ENCODE results near the gene HARS1.
"Not testable (repeated sequence)": the region's sequence is repeated elsewhere in the genome, so short reads cannot be mapped to it uniquely, and the experiment has no call there.

HARS1 gene

GRCh38 chr5:140674629-140675028 is 16.5 kb downstream of the HARS1 start:
- no peak for DNase-seq (ENCODE audit: low read depth)

GRCh38 chr5:140674211-140674610 is 17.0 kb downstream of the HARS1 start:
- no peak for DNase-seq (ENCODE audit: low read depth)

- DNase-seq (ENCODE audit: low read depth), result no peak
Observed at GRCh38 chr5:140673187-140673976, 17.8 kb downstream of the HARS1 start, which contains the start of gene DND1. DND1 (minus strand) TSS chr5:140673576; CDS start chr5:140673542, 34 bp downstream.

GRCh38 chr5:140672455-140673186 is 18.5 kb downstream of the HARS1 start:
- no peak for DNase-seq (ENCODE audit: low read depth)

GRCh38 chr5:140671472-140672125 is 19.6 kb downstream of the HARS1 start:
- no peak for DNase-seq (ENCODE audit: low read depth)

GRCh38 chr5:140671035-140671434 is 20.1 kb downstream of the HARS1 start:
- not testable (repeated sequence) for DNase-seq (ENCODE audit: low read depth)

- peak; percentile 54 for DNase-seq (ENCODE audit: low read depth)
Observed at GRCh38 chr5:140664359-140665119, 26.6 kb downstream of the HARS1 start, which contains the start of gene WDR55. WDR55 (plus strand) TSS chr5:140664904; CDS start chr5:140664913, 9 bp downstream.

- no peak for DNase-seq (ENCODE audit: low read depth)
Observed at GRCh38 chr5:140664030-140664358, 27.2 kb downstream of the HARS1 start.

GRCh38 chr5:140660371-140660770 is 30.8 kb downstream of the HARS1 start:
- DNase-seq (ENCODE audit: low read depth), result not testable (repeated sequence)

- DNase-seq (ENCODE audit: low read depth), result no peak
Observed at GRCh38 chr5:140658870-140659269, 32.3 kb downstream of the HARS1 start.

- no peak for DNase-seq (ENCODE audit: low read depth)
Observed at GRCh38 chr5:140647042-140647419, 44.1 kb downstream of the HARS1 start.

GRCh38 chr5:140642718-140643117 is 48.5 kb downstream of the HARS1 start:
- no peak for DNase-seq (ENCODE audit: low read depth)

- no peak for DNase-seq (ENCODE audit: low read depth)
Observed at GRCh38 chr5:140641716-140642115, 49.5 kb downstream of the HARS1 start.

- DNase-seq (ENCODE audit: low read depth), result peak; percentile 51
Observed at GRCh38 chr5:140639148-140639981, 51.8 kb downstream of the HARS1 start, which contains the start of gene TMCO6. TMCO6 (plus strand) TSS chr5:140639451; CDS start chr5:140639528, 77 bp downstream.

- not testable (repeated sequence) for DNase-seq (ENCODE audit: low read depth)
Observed at GRCh38 chr5:140638898-140639147, 52.3 kb downstream of the HARS1 start.

GRCh38 chr5:140637371-140638100 is 53.6 kb downstream of the HARS1 start:
- no peak for DNase-seq (ENCODE audit: low read depth)

- DNase-seq (ENCODE audit: low read depth), result no peak
Observed at GRCh38 chr5:140635291-140636257, 55.6 kb downstream of the HARS1 start.

- DNase-seq (ENCODE audit: low read depth), result no peak
Observed at GRCh38 chr5:140634103-140634502, 57.1 kb downstream of the HARS1 start.

- DNase-seq (ENCODE audit: low read depth), result no peak
Observed at GRCh38 chr5:140633501-140633900, 57.7 kb downstream of the HARS1 start.
